Cardiac septum (tissue), 1 donor: ENCODE data around the gene CCDC194. TPM values are rescaled to one million over a fixed set of nuclear protein-coding genes. Genes with fewer than 3 reads are reported as not detected.

Experiments
- DNase-seq: peaks from one replicate; pipeline ENCODE4 v3.0.0-alpha.2; 2020; ENCODE audit warnings: low spot score
- intact Hi-C: fragments of 100-400 bp; cut with DNase I; formaldehyde crosslinking; loops from one replicate; pipeline ENCODE4 v1.14.0; 2022
- long read RNA-seq: library from polyadenylated mRNA; unstranded; transcript quantifications from one replicate; pipeline ENCODE4 v2.0.0, GENCODE V29; 2021
- total RNA-seq: library from RNA; stranded (reverse); fragmentation: NEBNext Ultra II Directional; extraction: Animal tissue kit (Norgen Biotek cat#: 25700); gene quantifications from one replicate; pipeline ENCODE4 v1.2.1, GENCODE V29; 2021
- donor health status: DM: no; HTN: no; CAD: no.

The CCDC194 gene, protein sequence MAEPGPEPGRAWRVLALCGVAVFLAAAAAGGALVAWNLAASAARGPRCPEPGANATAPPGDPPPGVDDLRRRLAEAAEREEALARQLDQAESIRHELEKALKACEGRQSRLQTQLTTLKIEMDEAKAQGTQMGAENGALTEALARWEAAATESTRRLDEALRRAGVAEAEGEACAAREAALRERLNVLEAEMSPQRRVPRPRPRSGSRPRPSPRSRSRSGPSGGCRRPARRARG
- total RNA-seq = 0.40 TPM
- long read RNA-seq = 0 reads

DNA sequence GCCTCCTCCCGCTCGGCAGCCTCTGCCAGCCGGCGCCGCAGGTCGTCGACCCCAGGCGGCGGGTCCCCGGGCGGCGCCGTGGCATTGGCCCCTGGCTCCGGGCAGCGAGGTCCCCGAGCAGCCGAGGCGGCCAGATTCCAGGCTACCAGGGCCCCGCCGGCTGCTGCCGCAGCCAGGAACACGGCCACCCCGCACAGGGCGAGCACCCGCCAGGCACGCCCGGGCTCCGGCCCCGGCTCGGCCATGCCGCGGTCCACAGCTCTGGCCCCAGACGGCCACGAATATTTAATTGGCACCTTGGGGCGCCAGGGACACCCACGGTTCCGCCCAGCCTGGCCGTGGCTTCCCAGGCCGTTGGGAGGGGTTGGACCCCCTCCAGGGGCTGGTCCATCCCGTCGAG, at the start of gene CCDC194:
Gene CCDC194 (minus strand): TSS at position 283 of the 400 bp plus-strand sequence. CDS start 38 bp downstream, at position 245.
- no peak for DNase-seq
- intact Hi-C loops = loop anchor here (5.0 kb wide), 1 partner anchor 73 kb away; no protein-coding TSS in a partner anchor

DNA sequence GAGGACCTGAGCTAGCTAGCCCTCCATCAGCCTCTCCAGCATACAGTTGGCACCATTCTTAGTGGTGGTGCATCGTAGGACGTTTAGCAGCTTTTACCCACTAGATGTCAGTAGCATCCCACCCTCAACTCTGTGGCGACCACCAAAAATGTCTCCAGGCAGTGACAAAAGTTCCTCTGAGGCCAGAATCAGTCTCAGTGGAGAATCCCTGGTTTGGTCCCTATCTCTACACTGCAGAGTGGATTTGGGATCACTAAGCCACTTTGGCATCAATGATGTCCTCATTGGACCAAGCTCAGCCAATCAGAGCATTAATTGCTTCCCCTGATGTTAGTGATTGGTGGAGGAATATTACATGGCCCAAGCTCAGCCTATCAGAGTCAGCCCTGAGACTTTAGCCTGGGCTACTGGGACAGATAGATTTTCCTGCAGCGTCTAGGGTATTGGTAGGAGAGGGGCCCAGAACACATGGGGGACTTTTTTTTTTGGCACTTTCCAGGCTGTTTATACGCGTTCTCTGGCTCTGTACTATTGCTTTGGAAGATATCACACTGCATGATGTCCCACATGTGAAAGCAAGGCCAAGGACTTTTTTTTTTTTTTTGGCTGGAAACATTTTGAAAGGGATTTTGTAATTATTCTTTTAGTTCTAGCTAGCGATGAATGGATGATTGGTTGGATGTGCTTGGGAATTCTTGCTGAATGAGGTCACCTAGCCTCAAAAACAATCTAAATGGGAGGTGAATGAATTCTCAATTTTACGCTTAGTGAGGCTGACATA, 47.4 kb upstream of the CCDC194 start:
- intact Hi-C loops = no loop called here
- DNase-seq = no peak

DNA sequence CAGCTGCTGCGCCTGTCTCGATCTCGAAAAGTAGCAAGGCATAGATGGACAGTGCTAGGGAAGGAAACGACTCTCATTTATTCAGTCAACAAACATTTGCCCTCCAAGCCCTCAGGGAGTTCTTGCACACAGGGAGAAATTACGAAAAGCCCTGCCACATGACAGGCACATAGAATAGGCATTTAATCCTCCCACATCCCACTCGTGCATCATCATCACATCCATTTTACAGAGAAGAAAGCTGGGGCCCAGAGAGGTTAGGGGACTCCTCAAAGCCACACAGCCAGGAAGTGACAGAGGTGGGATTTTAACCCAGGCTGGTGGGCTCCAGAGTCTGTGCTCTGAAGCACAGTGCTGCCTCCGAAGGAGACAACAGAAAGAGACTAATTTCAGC, 42.9 kb upstream of the CCDC194 start:
- DNase-seq = no peak
- intact Hi-C loops = no loop called here

DNA sequence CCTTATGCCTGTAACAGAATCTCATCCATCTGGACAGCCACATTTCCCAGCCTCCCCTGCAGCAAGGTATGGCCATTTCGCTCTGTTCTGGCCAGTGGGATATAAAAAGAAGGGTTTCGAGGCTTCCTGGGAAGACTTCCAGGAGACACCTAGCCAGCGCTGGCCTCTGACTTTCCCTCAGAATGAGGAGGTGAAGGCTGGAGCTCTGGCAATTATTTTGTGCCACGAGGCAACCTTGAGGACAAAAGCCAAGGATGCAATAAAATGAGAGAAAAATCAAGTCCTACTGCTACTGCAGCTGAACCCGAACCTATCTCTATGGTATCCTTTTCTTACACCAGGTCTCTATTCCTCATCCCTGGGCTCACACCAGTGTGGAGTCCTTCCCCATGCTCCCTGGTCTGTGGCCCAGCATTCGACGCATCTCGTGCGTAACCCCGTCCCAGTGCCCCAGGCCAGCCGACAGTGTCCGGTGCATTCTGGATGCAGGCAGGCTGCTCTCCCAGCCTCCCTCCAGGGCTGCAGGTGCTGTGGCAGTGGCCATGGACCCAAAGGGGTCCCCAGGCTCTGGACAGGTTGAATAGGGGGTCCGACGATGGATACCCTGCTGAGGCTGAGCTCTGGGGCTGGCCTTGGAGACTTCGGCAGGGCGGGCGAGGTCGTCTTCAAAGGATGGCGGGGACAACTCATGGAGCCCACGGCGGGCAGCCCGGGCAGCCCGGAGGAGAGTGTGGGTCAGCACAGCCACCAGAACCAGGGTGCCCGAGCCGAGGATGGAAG, 42.3 kb upstream of the CCDC194 start:
- intact Hi-C loops = no loop called here
- no peak for DNase-seq

DNA sequence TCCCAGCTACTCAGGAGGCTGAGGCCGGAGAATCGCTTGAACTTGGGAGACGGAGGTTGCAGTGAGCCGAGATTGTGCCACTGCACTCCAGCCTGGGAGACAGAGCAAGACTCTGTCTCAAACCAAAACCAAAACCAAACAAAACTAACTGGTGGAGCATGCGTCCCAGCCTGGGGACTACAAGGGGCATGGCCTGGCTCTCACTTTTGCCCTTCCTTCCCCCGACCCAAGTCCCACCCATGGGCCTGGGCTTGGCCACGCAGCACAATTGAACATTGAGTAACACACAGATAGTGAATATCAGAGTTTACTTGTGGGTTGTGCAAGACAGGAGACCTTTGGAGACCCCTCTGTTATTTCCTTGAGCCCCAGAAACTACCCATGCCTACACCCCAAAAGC, 41.2 kb upstream of the CCDC194 start:
- no peak for DNase-seq
- intact Hi-C loops = no loop called here

DNA sequence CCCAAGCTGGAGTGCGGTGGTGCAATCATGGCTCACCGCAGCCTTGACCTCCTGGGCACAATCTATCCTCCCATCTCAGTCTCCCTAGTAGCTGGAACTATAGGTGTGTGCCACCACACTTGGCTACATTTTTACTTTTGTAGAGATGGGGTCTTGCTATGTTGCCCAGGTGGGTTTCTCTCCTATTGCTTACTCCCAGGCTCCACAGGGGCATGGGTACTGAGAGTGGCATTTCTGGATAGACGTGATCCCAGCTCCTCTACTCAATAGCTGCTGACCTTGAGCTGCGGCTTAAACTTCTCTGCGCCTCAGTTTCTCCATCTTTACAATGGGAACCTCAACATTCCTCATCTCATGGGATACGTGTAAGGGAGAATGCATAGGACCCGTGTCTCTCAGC, 37.4 kb upstream of the CCDC194 start:
- no peak for DNase-seq
- intact Hi-C loops = no loop called here

DNA sequence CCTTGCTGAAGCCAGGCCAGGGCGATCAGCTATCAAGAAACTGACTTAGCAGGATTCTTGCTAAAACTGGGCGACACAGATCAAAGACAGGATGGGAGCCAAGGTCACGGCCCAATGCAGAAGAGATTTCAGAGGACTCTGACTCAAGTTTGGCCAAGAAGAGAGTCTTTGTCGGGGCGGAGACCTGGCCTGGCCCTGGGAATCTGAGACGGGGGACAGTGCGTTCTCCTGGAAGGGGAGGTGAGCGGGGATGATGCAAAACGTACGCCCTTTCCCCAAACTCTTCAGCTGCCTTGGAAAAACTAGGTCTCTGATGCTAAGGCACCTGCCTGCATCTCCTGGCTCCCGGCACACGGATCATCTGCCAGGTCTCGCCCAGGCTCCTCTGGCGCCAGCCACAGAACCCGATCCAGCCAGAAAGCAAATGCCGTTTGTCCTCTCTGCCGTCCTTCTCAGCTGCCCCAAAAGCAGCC, 35.7 kb upstream of the CCDC194 start:
- intact Hi-C loops = no loop called here
- DNase-seq = no peak

DNA sequence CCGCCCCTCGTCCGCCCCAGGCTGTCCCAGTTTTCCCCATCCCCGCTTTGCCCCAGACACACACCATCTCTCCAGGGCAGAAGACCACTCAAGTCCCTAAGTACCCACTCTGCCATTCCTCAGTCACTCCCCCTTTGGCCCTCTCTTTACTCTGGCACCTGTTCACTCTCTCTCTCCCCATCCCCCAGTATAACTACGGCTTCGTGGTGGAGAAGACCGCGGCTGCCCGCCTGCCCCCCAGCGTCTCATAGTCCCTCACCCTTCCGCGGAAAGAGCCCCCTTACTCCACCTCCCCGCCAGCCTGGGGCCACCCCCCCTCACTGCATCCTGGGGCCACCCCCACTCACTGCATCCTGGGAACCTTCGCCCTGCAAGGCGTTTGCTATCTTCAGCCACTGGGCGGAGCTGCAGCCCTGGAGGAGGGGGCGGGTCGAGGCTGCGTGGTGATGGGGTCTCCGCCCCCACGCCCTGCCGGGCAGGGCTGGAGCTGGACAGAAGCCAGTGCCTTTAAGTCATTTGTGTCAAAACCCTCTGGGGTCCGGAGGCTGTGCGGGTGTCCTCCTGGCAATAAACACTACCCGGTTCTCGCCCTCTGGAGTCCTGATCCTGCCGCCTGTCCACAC, 30.9 kb upstream of the CCDC194 start:
- intact Hi-C loops = no loop called here
- no peak for DNase-seq

DNA sequence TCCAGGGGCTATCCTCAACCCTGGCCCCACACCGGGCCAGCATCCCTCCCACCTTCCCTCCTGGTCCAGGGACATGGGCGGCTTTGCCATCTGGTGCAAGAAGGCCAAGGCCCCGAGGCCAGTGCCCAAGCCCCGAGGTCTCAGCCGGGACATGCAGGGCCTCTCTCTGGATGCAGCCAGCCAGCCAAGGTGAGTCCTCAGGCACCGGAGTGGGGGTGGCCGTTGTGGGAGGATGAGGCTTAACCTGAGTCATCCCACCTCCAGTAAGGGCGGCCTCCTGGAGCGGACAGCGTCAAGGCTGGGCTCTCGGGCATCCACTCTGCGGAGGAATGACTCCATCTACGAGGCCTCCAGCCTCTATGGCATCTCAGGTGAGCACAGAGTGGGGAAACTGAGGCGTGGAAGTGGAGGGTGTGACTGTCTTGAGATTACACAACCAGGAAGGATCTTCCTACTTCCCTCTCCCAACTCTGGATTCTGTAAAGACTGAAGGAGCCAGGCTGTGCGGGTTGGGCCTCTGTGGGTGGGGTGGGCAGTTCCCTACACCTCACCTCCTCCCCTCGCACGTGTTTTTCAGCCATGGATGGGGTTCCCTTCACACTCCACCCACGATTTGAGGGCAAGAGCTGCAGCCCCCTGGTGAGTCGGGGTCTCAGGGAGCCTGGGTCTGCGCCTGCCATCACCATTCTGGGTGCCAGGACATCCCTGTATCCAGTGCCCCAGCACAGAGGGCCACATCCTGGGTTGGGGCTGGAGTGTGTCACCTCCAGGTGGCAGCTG, 29.6 kb upstream of the CCDC194 start:
- intact Hi-C loops = no loop called here
- no peak for DNase-seq

DNA sequence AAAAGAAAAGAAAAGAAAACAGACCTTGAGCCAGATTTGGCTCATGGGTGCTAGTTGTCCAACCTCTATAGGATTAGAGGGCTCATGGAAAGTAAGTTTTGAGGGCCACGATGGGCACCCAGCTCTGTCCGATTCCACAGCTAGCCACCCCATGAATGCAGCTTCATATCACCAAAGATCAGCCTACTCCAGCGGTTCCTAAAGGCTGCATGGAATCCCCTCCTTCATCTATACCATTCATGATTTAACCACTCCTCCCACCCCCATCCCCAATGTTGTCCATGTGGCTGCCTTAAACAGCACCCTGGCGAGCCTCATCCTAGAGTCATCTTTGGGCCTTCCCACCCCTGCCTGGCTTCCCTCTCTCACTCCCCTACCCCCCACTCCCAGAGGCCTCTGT, 27.9 kb upstream of the CCDC194 start:
- DNase-seq = no peak
- intact Hi-C loops = no loop called here

DNA sequence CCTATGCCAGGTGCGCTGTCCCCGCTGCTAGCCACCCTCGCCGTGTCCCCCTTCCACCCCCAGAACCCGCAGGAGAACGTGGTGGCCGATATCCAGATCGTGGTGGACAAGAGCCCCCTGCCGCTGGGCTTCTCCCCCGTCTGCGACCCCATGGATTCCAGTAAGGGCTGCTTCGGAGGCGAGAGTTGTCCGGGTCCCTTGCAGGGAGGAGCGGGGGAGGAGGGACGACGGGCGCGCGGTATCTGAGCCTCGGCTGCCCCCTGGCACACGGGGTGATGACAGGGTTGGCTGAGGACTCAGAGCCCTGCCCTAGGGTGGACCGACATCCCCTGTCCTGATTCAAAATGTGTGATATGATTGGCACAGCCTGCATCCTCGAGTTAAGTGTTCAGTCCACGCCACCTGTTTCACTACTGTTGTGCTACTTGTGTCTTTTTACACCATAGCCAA, 26.5 kb upstream of the CCDC194 start:
- DNase-seq = no peak
- intact Hi-C loops = no loop called here

DNA sequence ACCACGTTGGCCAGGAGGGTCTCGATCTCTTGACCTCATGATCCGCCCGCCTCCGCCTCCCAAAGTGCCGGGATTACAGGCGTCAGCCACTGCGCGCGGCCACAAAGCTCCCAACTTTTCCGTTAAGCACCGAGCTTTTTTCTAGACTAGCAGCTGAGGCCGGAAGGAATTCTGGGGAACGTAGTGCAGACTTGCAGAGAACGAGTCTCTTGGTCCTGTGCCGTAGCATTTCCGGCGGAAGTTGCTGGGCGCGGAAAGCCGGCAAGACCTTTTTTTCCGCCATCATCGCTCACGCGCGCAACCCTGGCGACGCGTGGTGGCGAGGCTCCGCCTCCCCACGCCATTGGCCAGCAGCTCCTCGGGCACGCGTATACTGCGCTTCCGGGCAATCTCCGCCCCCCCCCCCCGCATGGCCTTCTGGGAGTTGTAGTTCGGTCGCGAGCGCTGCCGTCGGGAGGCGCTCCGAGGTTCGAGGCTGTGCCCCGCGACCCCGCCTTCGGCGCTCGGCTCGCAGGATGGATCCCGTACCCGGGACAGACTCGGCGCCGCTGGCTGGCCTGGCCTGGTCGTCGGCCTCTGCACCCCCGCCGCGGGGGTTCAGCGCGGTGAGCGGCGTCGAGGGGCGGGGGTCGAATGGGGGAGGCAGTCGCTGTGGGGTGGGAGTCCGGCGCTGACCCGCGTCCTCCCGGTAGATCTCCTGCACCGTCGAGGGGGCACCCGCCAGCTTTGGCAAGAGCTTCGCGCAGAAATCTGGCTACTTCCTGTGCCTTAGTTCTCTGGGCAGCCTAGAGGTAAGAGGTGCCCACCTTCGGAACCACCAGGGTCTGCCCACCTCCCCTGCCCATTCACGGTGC, 25.9 kb upstream of the CCDC194 start, which contains the start of gene MVB12A:
Gene MVB12A (plus strand): TSS at position 427 of the 854 bp plus-strand sequence. CDS start 89 bp downstream, at position 516.
- DNase-seq = peak; percentile 99
- intact Hi-C loops = no loop called here

DNA sequence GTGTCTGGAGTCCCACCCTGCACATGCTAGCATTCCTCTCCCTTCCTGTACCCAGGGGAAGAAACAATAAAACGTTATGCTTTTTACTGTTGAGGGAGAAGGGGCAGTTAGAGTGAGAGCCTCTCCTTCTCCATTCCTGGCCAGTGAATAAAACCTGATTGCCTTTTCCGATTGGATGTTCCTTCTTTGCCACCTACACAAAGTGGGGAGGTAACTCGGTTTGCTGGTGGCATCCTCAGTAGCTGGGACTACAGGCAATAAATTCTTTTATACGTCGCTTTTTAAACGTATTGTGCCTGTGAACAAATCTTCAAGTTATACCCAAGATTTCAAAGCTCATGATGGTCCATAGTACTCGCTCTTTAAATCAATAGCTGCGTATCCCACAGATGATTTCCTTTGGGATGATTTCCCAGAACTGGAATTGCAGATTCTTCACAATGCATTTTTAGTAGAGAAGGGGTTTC, 25.2 kb upstream of the CCDC194 start:
- no peak for DNase-seq
- intact Hi-C loops = no loop called here

DNA sequence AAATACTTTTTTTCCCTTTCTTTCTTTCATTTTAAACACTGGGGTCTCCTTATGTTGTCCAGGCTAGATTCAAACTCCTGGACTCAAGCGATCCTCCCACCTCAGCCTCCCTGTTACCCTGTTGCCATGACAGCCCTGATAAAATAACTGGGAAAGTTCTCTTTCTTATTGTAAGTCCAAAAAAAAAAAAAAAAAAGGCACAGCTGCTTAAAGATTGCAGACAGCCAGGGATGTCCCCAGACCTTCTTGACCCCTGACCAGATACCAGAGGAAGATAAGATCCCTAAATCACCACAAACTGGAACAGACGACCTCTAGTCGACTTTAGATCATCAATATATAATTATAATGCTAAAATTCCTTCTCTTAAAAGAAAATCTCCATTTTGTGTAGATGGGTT, 24.7 kb upstream of the CCDC194 start:
- no peak for DNase-seq
- intact Hi-C loops = no loop called here

DNA sequence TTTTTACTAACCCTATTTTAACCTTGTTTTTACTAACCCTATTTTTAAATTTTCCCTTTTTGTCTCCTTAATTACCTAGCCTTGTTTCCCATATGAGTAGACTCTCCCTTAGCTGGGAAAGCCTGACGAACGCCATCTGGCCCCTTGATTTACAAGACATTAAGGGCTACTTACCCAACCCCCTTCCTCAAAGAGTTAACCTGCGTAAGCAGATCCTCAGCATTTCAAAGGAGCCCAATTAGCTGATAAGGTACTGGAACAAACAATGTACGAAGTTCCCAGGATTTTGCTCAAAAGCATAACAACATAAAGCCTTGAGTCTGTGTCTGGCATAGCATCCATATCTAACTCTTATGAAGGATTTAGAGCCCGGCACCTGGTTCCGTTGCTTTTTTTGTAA, 21.1 kb upstream of the CCDC194 start:
- no peak for DNase-seq
- intact Hi-C loops = no loop called here

DNA sequence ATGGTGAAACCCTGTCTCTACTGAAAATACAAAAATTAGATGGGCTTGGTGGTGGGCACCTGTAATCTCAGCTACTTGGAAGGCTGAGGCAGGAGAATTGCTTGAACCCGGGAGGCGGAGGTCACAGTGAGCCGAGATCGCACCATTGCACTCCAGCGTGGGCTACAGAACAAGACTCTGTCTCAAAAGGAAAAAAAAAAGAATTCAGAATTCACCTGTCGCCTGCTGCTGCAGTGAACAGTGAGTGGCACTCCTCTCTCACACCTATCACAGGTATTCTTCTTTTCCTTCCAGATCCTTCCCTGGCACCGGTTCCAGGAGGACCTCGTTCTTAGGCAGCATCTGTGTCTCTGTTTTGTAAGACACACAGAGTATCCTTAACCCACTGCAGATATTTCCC, 20.1 kb upstream of the CCDC194 start:
- DNase-seq = no peak
- intact Hi-C loops = no loop called here

DNA sequence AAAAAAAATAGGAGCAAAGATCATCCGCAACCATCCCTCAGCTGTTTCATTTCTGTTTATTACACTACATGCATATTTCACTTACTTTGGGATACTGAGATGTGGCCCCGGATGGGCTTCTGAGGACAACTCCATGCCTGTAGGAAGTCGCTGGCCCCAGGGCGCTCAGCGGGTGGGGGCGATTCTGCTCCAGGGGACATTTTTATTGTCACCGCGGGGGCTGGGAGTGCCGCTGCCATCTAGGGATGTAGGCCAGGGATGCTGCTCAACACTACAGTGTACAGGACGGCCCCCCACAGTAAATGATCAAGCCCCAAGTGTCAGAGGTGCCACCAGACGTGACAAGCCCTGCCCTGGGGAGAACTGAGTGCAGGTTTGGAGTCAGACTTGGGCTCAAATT, 17.8 kb upstream of the CCDC194 start:
- DNase-seq = no peak
- intact Hi-C loops = no loop called here

DNA sequence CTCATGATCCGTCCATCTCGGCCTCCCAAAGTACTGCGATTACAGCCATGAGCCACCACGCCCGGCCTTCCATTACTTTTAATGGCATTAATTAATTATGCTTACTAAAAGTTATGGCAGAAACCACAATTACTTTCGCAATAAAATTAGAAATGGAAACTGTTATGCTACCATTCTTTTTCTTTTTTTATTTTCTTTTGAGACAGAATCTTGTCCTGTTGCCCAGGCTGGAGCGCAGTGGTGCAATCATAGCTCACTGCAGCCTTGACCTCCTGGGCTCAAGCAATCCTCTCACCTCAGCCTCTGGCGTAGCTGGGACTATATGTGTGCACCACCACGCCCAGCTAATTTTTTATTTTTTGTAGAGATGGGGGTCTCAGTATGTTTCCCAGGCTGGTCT, 16.0 kb upstream of the CCDC194 start:
- no peak for DNase-seq
- intact Hi-C loops = no loop called here
